ENCODE data around the gene OBP2A.
A peak's percentile ranks its signal among the peaks of the same experiment; 100 is the strongest.
"Not testable (repeated sequence)": the region's sequence is repeated elsewhere in the genome, so short reads cannot be mapped to it uniquely, and the experiment has no call there.

OBP2A gene, protein sequence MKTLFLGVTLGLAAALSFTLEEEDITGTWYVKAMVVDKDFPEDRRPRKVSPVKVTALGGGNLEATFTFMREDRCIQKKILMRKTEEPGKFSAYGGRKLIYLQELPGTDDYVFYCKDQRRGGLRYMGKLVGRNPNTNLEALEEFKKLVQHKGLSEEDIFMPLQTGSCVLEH

DNA sequence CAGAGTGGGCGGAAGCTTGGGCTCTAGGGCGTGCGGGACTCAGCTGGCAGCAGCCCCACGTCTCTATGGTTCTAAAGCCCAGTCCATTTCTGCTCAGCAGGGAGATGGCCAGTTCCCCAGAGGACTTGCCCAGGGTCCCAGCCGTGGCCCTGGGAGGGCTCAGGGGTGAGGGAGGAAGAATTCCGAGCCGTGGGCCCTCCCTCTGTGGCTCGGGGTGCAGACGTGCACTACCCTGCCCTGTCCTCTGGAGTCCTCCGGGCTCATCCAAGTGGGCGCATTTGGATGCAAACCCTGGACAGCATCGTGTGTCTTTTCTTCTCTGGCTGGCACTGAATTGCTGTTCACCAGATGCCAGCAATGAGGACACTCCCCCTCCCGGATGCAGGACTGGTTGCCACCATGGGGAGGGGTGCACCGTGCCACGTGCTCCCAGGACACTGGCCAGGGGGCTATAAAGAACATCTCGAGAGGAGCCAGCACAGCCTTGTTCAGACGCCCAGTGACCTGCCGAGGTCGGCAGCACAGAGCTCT is at the start of gene OBP2A:
Gene OBP2A, plus strand, starts transcription at position 481 of the 531 bp plus-strand sequence. CDS start 55 bp downstream, outside the sequence.
- CTCF ChIA-PET; DNase-seq (ENCODE audit: extremely low spot score); POLR2A ChIA-PET: not testable (repeated sequence)

DNA sequence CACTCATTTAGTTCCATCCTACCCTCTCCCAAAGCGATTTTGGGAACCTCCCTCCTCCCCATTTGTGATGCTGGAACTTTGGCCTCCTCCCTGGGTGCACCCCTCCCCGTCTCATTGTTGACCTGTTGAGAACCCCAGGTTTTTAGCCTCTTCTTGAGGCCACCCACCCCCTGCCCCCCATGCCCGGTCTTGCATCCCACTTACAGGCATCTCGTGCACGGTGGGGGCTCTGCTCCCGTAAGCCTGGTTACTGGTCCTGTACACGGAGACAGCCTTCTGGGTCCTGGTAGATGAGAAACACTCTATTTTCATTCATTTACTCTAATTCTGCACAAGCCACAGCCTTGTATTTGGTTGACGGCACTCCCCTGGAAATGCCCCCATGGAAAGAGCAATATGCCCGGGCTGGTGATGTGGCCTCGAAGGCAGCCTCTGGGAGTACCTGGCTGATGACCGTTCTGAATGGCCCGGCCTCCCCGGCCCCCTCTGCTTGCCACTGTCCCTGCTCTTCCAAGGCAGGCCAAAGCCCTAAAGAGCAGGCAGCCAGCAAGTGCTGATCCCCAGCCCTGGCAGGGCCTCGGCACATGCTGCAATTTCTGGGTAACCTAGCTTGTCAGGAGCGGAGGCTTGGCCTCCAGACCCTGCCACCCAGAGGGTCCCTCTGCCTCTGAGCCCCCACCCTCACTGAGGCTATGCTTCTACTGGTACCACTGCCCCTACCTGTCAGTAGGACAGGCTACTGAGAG is 47.4 kb upstream of the OBP2A start:
- no peak for DNase-seq (ENCODE audit: extremely low spot score)
- CTCF ChIA-PET = no interaction called here
- TF ChIP-seq, protein P1, sequence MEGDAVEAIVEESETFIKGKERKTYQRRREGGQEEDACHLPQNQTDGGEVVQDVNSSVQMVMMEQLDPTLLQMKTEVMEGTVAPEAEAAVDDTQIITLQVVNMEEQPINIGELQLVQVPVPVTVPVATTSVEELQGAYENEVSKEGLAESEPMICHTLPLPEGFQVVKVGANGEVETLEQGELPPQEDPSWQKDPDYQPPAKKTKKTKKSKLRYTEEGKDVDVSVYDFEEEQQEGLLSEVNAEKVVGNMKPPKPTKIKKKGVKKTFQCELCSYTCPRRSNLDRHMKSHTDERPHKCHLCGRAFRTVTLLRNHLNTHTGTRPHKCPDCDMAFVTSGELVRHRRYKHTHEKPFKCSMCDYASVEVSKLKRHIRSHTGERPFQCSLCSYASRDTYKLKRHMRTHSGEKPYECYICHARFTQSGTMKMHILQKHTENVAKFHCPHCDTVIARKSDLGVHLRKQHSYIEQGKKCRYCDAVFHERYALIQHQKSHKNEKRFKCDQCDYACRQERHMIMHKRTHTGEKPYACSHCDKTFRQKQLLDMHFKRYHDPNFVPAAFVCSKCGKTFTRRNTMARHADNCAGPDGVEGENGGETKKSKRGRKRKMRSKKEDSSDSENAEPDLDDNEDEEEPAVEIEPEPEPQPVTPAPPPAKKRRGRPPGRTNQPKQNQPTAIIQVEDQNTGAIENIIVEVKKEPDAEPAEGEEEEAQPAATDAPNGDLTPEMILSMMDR (IDR thresholded peaks at IDR 0.05; ENCODE audit: control extremely low read depth, extremely low read depth, low read depth, missing control alignments) = no peak
- POLR2A ChIA-PET = no interaction called here

DNA sequence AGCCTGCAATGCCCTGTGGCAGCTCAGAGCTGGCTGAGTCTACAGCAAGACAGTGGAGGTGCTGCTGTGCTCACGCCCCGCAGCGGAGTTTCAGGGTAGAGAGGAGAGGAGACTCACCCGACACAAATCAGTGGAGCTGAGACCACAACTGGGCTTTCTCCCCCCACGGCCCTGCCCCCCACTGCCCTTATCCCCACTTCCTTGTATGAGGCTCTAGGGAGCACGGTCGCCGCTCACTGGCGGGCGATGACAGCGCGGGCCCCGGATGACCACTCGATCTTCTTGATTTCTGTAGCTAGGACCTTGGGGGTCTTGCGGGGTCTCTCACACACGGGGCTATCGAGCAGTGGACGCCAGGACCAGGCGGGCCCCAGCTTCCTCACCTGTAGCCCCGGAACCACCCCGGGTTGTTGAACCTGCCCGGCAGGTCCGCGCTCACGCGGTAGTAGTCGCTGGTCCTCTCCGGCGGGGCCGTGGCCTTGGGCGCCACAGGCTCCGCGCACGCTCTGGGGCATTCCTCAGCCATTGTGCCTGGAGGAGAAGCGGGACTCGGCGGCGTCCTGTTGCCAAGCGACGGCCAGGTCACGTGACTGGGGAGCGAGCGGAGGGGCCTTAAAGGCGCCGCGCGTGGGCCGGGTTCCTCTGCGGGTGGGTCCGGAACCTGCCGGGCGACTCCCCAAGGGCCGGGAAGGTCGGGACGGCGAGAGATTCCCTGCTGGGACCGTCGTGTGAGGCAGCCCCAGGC is 46.4 kb upstream of the OBP2A start:
- ChIA-PET CTCF (interaction anchor here (1.0 kb wide), 1 partner anchor 19 kb away, joined by 3 read pairs; no protein-coding TSS in a partner anchor), POLR2A (no interaction called here)
- DNase-seq (ENCODE audit: extremely low spot score) = peak; percentile 90

DNA sequence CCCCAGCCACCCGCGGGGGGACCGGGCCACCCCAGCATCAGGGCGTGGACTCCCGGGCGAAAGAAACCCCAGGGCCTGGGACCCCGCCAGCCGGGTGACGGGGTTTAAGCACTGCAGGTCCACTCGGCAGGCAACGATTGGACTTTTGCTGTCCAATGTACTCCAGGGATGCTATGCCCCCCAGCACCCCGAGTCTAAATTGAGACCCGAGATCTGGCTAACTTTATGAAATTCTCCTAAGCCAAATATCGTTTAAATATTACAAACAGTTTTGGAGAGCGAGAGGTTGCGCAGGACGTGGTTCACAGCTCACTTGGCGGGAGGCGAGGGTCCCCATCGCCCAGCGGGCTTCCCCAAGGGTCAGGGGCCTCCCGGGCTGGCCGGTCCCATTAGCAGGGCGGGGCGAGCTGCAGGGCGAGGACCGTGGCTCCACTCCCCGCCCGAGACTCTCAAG is 45.8 kb upstream of the OBP2A start:
- ChIA-PET POLR2A (no interaction called here), CTCF (interaction anchor here (1.0 kb wide), 1 partner anchor 20 kb away, joined by 3 read pairs; no protein-coding TSS in a partner anchor)
- TF ChIP-seq, protein P1 (IDR thresholded peaks at IDR 0.05; ENCODE audit: control extremely low read depth, extremely low read depth, low read depth, missing control alignments) = no peak
- no peak for DNase-seq (ENCODE audit: extremely low spot score)

More for the DNA sequence above, 46.4 kb upstream of the OBP2A start:
- TF ChIP-seq, protein P1 (IDR thresholded peaks at IDR 0.05; ENCODE audit: control extremely low read depth, extremely low read depth, low read depth, missing control alignments) = no peak

DNA sequence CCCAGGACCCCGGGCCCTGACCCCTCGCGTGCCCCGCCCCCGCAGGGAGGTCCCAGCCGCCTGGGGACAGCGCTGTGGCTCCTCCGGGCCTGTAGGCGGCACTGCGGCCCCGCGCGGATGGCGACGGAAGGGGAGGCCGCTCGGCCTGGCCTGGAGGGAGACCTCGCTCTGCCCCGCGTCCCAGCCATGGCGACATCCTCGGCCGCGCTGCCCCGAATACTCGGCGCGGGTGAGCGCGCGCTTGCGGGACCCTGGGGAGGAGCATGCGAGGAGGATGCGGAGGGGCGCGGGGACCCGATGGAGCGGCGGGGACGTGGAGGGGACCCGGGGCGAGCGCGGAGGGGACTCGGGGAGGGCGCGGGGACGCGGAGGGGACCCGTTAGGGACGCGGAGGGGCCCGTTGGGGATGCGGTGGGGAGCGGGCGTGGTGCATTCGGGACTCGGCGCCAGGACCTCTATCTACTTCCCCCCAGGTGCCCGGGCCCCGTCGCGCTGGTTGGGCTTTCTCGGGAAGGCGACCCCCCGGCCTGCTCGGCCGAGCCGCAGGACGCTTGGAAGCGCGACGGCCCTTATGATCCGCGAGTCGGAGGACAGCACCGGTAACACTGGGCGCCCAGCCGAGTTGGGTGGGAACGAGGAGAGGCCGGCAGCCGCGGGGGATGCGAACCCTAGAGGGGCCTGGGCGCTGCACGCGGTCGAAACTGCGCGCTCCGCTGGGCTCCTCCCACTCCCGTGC is 45.2 kb upstream of the OBP2A start, which contains the start of gene MRPS2:
Gene MRPS2, plus strand, starts transcription at position 158 of the 736 bp plus-strand sequence. Its CDS starts 29 bp downstream, at position 187.
- peak; percentile 95 for DNase-seq (ENCODE audit: extremely low spot score)
- ChIA-PET POLR2A (no interaction called here), CTCF (no interaction called here)

More for the DNA sequence above, 45.2 kb upstream of the OBP2A start, which contains the start of gene MRPS2:
- TF ChIP-seq, protein P1 (IDR thresholded peaks at IDR 0.05; ENCODE audit: control extremely low read depth, extremely low read depth, low read depth, missing control alignments) = peak; percentile 99
